CD4-positive, alpha-beta T cell treated with Interleukin-21 for 1 hour (primary cell): ENCODE measurements around the gene ADAM12.

Experiments
- DNase-seq: peaks from one replicate; pipeline ENCODE4 v3.0.0-alpha.2; 2020

Gene ADAM12

GRCh38 chr10:126312167-126312566 is 76.1 kb downstream of the ADAM12 start:
- no peak for DNase-seq

DNA sequence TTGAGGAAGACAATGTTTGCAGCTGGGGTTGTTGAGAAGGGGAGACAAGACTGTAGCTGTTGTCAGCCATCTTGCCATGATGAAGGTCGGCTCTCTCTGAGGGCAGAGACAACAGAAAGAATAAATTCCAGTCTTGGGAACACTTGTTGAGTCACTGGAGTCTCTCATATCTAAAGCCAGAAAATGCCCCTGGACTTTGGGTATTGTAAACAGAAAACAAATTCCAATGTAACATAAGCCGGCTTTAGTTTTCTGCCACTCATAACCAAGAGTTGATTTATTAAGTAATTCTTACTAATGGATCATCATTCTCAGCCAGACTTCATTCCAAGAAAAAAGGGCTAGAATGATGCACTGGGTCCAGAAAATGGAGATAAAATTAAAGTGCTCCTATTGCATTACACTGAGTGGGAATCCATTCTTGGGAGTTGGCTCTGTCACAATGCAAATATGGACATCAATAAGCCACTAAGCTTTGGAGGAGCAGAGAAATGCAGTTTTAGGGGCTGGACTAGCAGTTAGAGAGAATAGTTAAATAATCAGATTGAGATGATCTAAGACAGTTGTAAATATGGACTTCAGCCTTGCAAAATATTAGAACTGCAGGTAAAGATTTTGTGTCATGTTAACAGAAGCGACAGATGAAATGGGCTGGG is 78.9 kb downstream of the ADAM12 start:
- DNase-seq, result no peak

DNA sequence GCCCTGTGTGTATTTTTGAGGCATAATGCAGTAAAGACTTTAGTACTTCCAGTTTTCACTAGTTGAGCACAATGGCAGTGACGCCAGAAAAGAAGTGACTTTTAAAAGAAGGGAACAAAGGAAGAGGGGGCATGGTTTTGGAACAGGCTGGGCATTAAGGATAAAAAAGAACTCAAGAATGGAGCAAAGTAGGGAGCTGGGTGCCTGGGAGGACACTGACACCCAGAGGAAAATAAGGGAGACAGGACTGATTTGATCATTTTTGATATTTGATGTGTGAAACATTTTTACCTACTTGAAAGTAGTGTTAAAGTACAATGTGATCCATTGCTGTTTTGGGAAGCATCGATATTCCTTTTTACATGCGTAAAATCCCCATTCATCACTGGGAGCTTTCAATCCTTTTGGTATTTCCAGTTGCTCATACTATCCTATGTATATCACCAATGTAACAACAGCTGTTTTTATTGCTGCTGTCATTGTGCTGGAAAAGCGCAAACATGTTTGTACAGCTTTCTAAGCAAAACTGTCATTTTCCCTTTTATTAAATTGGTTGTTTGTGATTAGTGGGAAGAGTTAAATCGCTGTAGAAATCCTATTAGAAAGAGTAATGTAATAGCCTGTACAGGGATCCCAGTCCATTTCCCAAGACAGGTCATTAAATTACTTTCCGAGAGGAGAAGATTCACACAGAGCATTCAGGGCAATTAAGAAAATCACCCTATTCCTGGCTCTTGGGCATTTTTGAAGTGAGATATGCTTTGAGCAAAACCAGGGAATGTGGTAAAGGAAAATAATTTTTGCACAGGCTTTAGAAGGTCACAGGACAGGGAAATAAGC is 85.2 kb downstream of the ADAM12 start:
- DNase-seq, result no peak

DNA sequence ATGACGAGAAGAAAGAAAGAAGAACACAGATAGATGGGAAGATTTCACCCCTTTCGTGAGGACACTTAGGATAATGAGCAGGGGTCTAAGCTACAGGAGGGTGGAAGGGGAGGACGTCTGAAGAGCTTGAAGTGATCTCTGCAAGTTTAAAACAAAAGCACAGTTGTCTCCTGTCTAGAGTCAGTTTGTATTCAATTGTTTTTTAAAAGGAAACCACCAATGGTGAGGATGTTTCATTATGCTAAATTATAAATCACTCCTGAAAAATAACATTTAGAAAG is 85.9 kb downstream of the ADAM12 start:
- DNase-seq, result no peak

- DNase-seq, result no peak
Observed at GRCh38 chr10:126301701-126302475, 86.4 kb downstream of the ADAM12 start.

- DNase-seq, result no peak
Observed at GRCh38 chr10:126294451-126294850, 93.8 kb downstream of the ADAM12 start.

GRCh38 chr10:126290232-126290631 is 98.0 kb downstream of the ADAM12 start:
- DNase-seq, result no peak

- DNase-seq, result no peak
Observed at GRCh38 chr10:126288547-126289493, 99.5 kb downstream of the ADAM12 start.

GRCh38 chr10:126286256-126286780 is 102.0 kb downstream of the ADAM12 start:
- no peak for DNase-seq

- no peak for DNase-seq
Observed at GRCh38 chr10:126283307-126283706, 105.0 kb downstream of the ADAM12 start.

DNA sequence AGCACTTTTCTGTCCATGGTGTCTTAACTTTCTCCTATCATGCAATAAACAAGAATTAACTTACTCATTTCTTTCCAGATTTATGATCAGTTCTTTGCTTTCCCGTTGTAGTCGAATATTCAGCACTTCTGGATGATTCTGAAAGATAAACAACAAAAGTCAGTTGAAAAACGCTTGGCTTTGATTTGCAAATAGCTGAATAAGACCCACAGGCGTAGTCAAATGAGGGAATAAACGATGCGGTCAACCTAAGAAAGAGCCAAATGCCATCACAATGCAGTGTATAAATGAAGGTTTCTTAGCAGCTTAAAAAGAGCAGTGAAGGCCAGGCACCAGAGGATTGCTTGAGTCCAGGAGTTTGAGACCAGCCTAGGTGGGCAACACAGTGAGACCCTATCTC is 109.4 kb downstream of the ADAM12 start:
- no peak for DNase-seq

GRCh38 chr10:126277181-126277580 is 111.1 kb downstream of the ADAM12 start:
- no peak for DNase-seq

DNA sequence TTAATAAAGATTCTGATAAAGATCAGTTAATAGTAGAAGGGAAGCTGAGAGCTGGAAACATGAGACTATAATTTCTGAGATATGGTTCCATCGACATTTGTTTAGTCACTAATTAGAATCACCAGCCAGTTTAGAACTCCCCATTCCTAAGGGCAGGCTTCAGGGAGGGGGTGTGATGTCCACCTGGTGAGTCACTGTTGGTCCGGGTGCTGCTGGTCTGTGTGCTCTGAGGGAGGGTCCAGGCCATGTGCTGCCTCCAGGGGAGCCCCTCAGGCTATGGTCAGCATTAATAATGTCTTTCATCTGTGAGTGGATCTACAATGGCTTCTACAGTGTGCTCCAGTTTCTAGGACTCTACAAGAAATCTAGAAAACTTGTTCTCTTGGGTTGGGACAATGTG is 115.8 kb downstream of the ADAM12 start:
- DNase-seq, result no peak

- no peak for DNase-seq
Observed at GRCh38 chr10:126270111-126270510, 118.2 kb downstream of the ADAM12 start.

GRCh38 chr10:126268013-126268920 is 120.0 kb downstream of the ADAM12 start:
- no peak for DNase-seq

GRCh38 chr10:126264102-126265018 is 123.9 kb downstream of the ADAM12 start:
- no peak for DNase-seq

- no peak for DNase-seq
Observed at GRCh38 chr10:126263006-126263676, 125.1 kb downstream of the ADAM12 start.

GRCh38 chr10:126262233-126262838 is 125.9 kb downstream of the ADAM12 start:
- no peak for DNase-seq
